ENCODE measurements around the gene ARHGAP22.

The ARHGAP22 gene

GRCh38 chr10:48594803-48595538 is 9.9 kb downstream of the ARHGAP22 start:
- Histone ChIP-seq H3K27me3 (ENCODE audit: insufficient read depth, poor library complexity, severe bottlenecking) (no peaks in the 10 kb centered on the region), H3K4me3 (replicated peaks; ENCODE audit: insufficient read depth, low read length) (no peak overlapping the region), H3K27ac (replicated peaks) (no peak overlapping the region)
- DNase-seq (ENCODE audit: low read depth in 1 of 2, low spot score in 1 of 2), result no peak
- TF ChIP-seq POLR2AphosphoS5 (IDR thresholded peaks at IDR 0.05; ENCODE audit: low read depth) (no peak), SPI1 (IDR thresholded peaks at IDR 0.05; ENCODE audit: borderline replicate concordance, low read depth) (no peak), CTCF (IDR thresholded peaks at IDR 0.05; ENCODE audit: insufficient read depth, low read length) (no peak), REST (IDR thresholded peaks at IDR 0.05; ENCODE audit: insufficient replicate concordance, low read depth) (no peak), GABPA (IDR thresholded peaks at IDR 0.05; ENCODE audit: low read depth) (no peak)

GRCh38 chr10:48594371-48594770 is 10.5 kb downstream of the ARHGAP22 start:
- DNase-seq (ENCODE audit: low read depth in 1 of 2, low spot score in 1 of 2), result no peak

GRCh38 chr10:48592346-48592745 is 12.5 kb downstream of the ARHGAP22 start:
- DNase-seq (ENCODE audit: low read depth in 1 of 2, low spot score in 1 of 2), result no peak
- TF ChIP-seq CTCF (IDR thresholded peaks at IDR 0.05; ENCODE audit: insufficient read depth, low read length), result no peak
- no peak for TF ChIP-seq POLR2AphosphoS5 (IDR thresholded peaks at IDR 0.05; ENCODE audit: low read depth)
- TF ChIP-seq REST (IDR thresholded peaks at IDR 0.05; ENCODE audit: insufficient replicate concordance, low read depth), result no peak
- no peak for TF ChIP-seq SPI1 (IDR thresholded peaks at IDR 0.05; ENCODE audit: borderline replicate concordance, low read depth)
- H3K27me3 ChIP-seq (ENCODE audit: insufficient read depth, poor library complexity, severe bottlenecking), result no peaks in the 10 kb centered on the region
- no peak overlapping the region for H3K4me3 ChIP-seq (replicated peaks; ENCODE audit: insufficient read depth, low read length)
- H3K27ac ChIP-seq (replicated peaks), result no peak overlapping the region

More at GRCh38 chr10:48594371-48594770, 10.5 kb downstream of the ARHGAP22 start:
- H3K27ac ChIP-seq (replicated peaks), result no peak overlapping the region
- no peak for TF ChIP-seq GABPA (IDR thresholded peaks at IDR 0.05; ENCODE audit: low read depth)
- no peak overlapping the region for H3K4me3 ChIP-seq (replicated peaks; ENCODE audit: insufficient read depth, low read length)
- H3K27me3 ChIP-seq (ENCODE audit: insufficient read depth, poor library complexity, severe bottlenecking), result no peaks in the 10 kb centered on the region

- Histone ChIP-seq H3K27ac (replicated peaks) (no peak overlapping the region), H3K4me3 (replicated peaks; ENCODE audit: insufficient read depth, low read length) (no peak overlapping the region), H3K27me3 (ENCODE audit: insufficient read depth, poor library complexity, severe bottlenecking) (no peaks in the 10 kb centered on the region)
- no peak for TF ChIP-seq GABPA (IDR thresholded peaks at IDR 0.05; ENCODE audit: low read depth)
- TF ChIP-seq POLR2AphosphoS5 (IDR thresholded peaks at IDR 0.05; ENCODE audit: low read depth), result no peak
- no peak for TF ChIP-seq CTCF (IDR thresholded peaks at IDR 0.05; ENCODE audit: insufficient read depth, low read length)
- no peak for TF ChIP-seq REST (IDR thresholded peaks at IDR 0.05; ENCODE audit: insufficient replicate concordance, low read depth)
- no peak for TF ChIP-seq SPI1 (IDR thresholded peaks at IDR 0.05; ENCODE audit: borderline replicate concordance, low read depth)
- no peak for DNase-seq (ENCODE audit: low read depth in 1 of 2, low spot score in 1 of 2)
These were observed 13.9 kb downstream of the ARHGAP22 start for GRCh38 chr10:48590945-48591344.
